ENCODE measurements around the gene FAM53B. TPM values are rescaled to one million over a fixed set of nuclear protein-coding genes. Genes with fewer than 3 reads are reported as not detected.

Gene FAM53B
- polyA plus RNA-seq, 1 of the 3 experiments (the other 2 are of a cell fraction): 5.6 TPM

- Histone ChIP-seq H2AFZ (ENCODE audit: low read depth) (no peak overlapping the region), H3K4me3 (ENCODE audit: low read depth in 2 of 2, low read length in 1 of 2) (no peak overlapping the region), H4K20me1 (ENCODE audit: insufficient read depth) (peaks cover 3% of the 10 kb centered on the region; the same call in 1 of the 2 replicates), H3K9me3 (no peaks in the 10 kb centered on the region), H3K9me2 (no peaks in the 10 kb centered on the region), H3K36me3 (replicated peaks in 1 of 2; ENCODE audit: control insufficient read depth in 1 of 2, insufficient read depth in 2 of 2, low read length in 1 of 2) (peaks cover 0 to 13% of the 10 kb centered on the region in 2 experiments), H3K9ac (no peak overlapping the region), H3K27me3 (ENCODE audit: insufficient read depth) (no peaks in the 10 kb centered on the region), H3K4me2 (no peak overlapping the region), H3K27ac (ENCODE audit: low read depth in 2 of 2, low read length in 1 of 2) (peak overlapping the region in 1 of 2 experiments; percentile 90; a peak in 2 of 4 replicates), H3K79me2 (ENCODE audit: insufficient read depth) (no peaks in the 10 kb centered on the region; the same call in none of the 2 replicates), H3F3A (replicated peaks; ENCODE audit: insufficient read depth) (no peaks in the 10 kb centered on the region), H3K4me1 (ENCODE audit: control insufficient read depth in 1 of 2, insufficient read depth in 2 of 2, low read depth in 1 of 2, low read length in 1 of 2) (peaks cover 0 to 61% of the 10 kb centered on the region in 2 experiments; a peak in 3 of 4 replicates)
- no peak for TF ChIP-seq JUND (IDR thresholded peaks at IDR 0.05)
- no peak for TF ChIP-seq GABPA (IDR thresholded peaks at IDR 0.05; ENCODE audit: low read depth)
- TF ChIP-seq EZH2phosphoT487 (IDR thresholded peaks at IDR 0.05; ENCODE audit: borderline replicate concordance, low read depth): no peak
- TF ChIP-seq CHD2 (IDR thresholded peaks at IDR 0.05; ENCODE audit: low read length, partially characterized antibody): no peak
- no peak for TF ChIP-seq FOSL2 (IDR thresholded peaks at IDR 0.05; ENCODE audit: borderline replicate concordance, low read depth)
- no peak for TF ChIP-seq IRF3 (IDR thresholded peaks at IDR 0.05; ENCODE audit: low read depth, low read length)
- TF ChIP-seq TAF1 (IDR thresholded peaks at IDR 0.05; ENCODE audit: borderline replicate concordance, low read depth, low read length): no peak
- no peak for TF ChIP-seq RFX5 (IDR thresholded peaks at IDR 0.05; ENCODE audit: low read length)
- TF ChIP-seq MXI1 (IDR thresholded peaks at IDR 0.05; ENCODE audit: low read depth, low read length): no peak; the same call in 1 of the 2 replicates
- TF ChIP-seq RCOR1 (IDR thresholded peaks at IDR 0.05; ENCODE audit: low read length): no peak
- TF ChIP-seq, protein P1, sequence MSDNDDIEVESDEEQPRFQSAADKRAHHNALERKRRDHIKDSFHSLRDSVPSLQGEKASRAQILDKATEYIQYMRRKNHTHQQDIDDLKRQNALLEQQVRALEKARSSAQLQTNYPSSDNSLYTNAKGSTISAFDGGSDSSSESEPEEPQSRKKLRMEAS (IDR thresholded peaks at IDR 0.05; ENCODE audit: low read depth): no peak
- peak; percentile 85 for DNase-seq
- ChIA-PET CTCF (interaction anchor here (1.2 to 2.2 kb wide), 8 partner anchors 9 to 179 kb away, joined by 4 to 11 read pairs (median 8); no protein-coding TSS in a partner anchor), POLR2A (interaction anchor here (0.6 to 1.1 kb wide), 4 partner anchors 23 to 235 kb away, joined by 3 read pairs; no protein-coding TSS in a partner anchor)
- WGBS (ENCODE audit: low lambda C conversion rate): 91% methylated on average over 9 of the region's 11 CpGs
Measured at GRCh38 chr10:124708922-124709520, 35.2 kb downstream of the FAM53B start.

- Histone ChIP-seq H3K9me3 (no peaks in the 10 kb centered on the region), H3K9me2 (no peaks in the 10 kb centered on the region), H3K4me3 (ENCODE audit: low read depth in 2 of 2, low read length in 1 of 2) (no peak overlapping the region), H3K27ac (ENCODE audit: low read depth in 2 of 2, low read length in 1 of 2) (peak overlapping the region in 1 of 2 experiments; percentile 90; a peak in 2 of 4 replicates), H3F3A (replicated peaks; ENCODE audit: insufficient read depth) (no peaks in the 10 kb centered on the region), H3K36me3 (replicated peaks in 1 of 2; ENCODE audit: control insufficient read depth in 1 of 2, insufficient read depth in 2 of 2, low read length in 1 of 2) (peaks cover 0 to 15% of the 10 kb centered on the region in 2 experiments), H3K4me1 (ENCODE audit: control insufficient read depth in 1 of 2, insufficient read depth in 2 of 2, low read depth in 1 of 2, low read length in 1 of 2) (peaks cover 0 to 68% of the 10 kb centered on the region in 2 experiments; a peak in 3 of 4 replicates), H4K20me1 (ENCODE audit: insufficient read depth) (peaks cover 3% of the 10 kb centered on the region; the same call in 1 of the 2 replicates), H2AFZ (ENCODE audit: low read depth) (no peak overlapping the region), H3K27me3 (ENCODE audit: insufficient read depth) (no peaks in the 10 kb centered on the region), H3K79me2 (ENCODE audit: insufficient read depth) (no peaks in the 10 kb centered on the region; the same call in 1 of the 2 replicates), H3K9ac (no peak overlapping the region), H3K4me2 (no peak overlapping the region)
- ChIA-PET CTCF (interaction anchor here (0.7 to 2.2 kb wide), 11 partner anchors 10 to 178 kb away, joined by 3 to 11 read pairs (median 6); no protein-coding TSS in a partner anchor), POLR2A (interaction anchor here (0.6 to 1.1 kb wide), 2 partner anchors 22 to 34 kb away, joined by 3 read pairs; no protein-coding TSS in a partner anchor)
- no peak for DNase-seq
- TF ChIP-seq RFX5 (IDR thresholded peaks at IDR 0.05; ENCODE audit: low read length): no peak
- no peak for TF ChIP-seq EZH2phosphoT487 (IDR thresholded peaks at IDR 0.05; ENCODE audit: borderline replicate concordance, low read depth)
- no peak for TF ChIP-seq MEF2A (IDR thresholded peaks at IDR 0.05; ENCODE audit: borderline replicate concordance, low read depth)
- TF ChIP-seq TCF12 (IDR thresholded peaks at IDR 0.05): no peak
- no peak for TF ChIP-seq RAD21 (IDR thresholded peaks at IDR 0.05; ENCODE audit: low read length)
- TF ChIP-seq TAF1 (IDR thresholded peaks at IDR 0.05; ENCODE audit: borderline replicate concordance, low read depth, low read length): no peak
- TF ChIP-seq EP300 (IDR thresholded peaks at IDR 0.05; ENCODE audit: borderline replicate concordance in 1 of 2, low read depth in 1 of 2, low read length in 1 of 2): no peak
- TF ChIP-seq CHD2 (IDR thresholded peaks at IDR 0.05; ENCODE audit: low read length, partially characterized antibody): no peak
- TF ChIP-seq, protein P2, sequence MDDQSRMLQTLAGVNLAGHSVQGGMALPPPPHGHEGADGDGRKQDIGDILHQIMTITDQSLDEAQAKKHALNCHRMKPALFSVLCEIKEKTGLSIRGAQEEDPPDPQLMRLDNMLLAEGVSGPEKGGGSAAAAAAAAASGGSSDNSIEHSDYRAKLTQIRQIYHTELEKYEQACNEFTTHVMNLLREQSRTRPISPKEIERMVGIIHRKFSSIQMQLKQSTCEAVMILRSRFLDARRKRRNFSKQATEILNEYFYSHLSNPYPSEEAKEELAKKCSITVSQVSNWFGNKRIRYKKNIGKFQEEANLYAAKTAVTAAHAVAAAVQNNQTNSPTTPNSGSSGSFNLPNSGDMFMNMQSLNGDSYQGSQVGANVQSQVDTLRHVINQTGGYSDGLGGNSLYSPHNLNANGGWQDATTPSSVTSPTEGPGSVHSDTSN (IDR thresholded peaks at IDR 0.05): no peak
- TF ChIP-seq USF1 (IDR thresholded peaks at IDR 0.05; ENCODE audit: borderline replicate concordance, low read depth): no peak
- no peak for TF ChIP-seq ELF1 (IDR thresholded peaks at IDR 0.05)
- no peak for TF ChIP-seq GABPA (IDR thresholded peaks at IDR 0.05; ENCODE audit: low read depth)
- TF ChIP-seq JUND (IDR thresholded peaks at IDR 0.05): no peak
- TF ChIP-seq GATA2 (CRISPR knock-in tag; IDR thresholded peaks at IDR 0.05): no peak
- no peak for TF ChIP-seq FOXM1 (IDR thresholded peaks at IDR 0.05; ENCODE audit: low read depth)
- 64% methylated on average over 4 of the region's 9 CpGs for WGBS (ENCODE audit: low lambda C conversion rate)
Measured at GRCh38 chr10:124708246-124708779, 35.9 kb downstream of the FAM53B start.
